HG02981 (cell line): Measurements from ENCODE around the gene RFX2.

Experiments
- ATAC-seq: cut with Tn5 transposase; IDR thresholded peaks from one replicate; pipeline ENCODE4 v1.9.1; 2021; ENCODE audit warnings: mild to moderate bottlenecking, moderate library complexity; ENCODE audit not compliant: unreplicated experiment

Gene RFX2

GRCh38 chr19:6061376-6062130 is 48.7 kb downstream of the RFX2 start:
- ATAC-seq: no peak

GRCh38 chr19:6060600-6061375 is 49.5 kb downstream of the RFX2 start:
- no peak for ATAC-seq

DNA sequence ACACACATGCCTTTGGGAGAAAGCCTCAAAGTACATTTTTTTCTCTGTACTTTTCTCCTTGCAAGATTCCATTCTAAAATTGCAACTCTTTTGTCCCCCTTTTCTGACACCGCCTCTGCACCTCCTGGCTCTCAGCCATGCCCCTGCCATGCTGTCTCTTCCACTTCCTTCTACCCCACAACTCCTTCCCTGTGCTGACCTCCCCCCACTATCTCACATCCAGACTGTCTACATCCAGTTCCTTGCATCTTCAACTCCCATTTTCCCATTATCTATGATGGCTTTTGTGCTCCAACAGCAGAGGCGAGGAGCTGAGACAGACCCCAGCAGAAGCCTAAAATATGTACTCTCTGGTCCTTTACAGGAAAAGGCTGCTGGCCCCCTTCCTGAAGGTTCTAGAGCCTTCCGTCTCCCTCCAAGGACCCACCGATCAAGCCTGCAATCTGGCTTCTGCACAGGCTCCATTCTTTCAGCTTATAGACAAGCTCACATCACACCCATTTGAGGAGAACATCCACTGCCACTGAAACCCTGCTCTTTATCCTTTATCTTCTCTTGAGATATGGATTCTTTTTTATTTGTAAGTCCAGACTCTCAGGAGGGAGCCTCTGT is 50.2 kb downstream of the RFX2 start:
- no peak for ATAC-seq

DNA sequence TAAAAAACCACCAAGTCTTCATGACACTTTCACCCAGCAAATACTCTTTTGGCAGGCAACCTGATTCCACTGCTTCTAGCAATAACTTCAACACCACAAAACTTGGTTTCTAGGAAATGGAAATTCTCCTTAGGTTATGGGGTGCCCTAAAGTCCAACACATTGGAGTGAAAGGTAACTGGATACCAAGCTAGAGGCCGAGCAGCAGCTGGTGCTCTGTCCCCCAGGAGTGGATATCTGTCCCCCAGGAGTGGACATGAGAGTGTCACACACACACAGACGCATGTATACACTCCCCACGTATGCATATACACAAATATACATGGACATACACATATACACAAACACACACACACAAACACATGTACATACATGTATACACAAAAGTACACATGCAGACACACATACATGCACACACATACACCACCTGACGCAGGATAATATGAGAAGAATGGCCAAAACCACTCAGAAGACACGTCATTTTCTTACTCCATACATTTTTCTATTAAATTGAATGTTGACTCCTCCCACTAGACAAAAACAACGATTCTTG is 50.8 kb downstream of the RFX2 start:
- no peak for ATAC-seq

- ATAC-seq: no peak
Measured at GRCh38 chr19:6058518-6059201, 51.6 kb downstream of the RFX2 start.

DNA sequence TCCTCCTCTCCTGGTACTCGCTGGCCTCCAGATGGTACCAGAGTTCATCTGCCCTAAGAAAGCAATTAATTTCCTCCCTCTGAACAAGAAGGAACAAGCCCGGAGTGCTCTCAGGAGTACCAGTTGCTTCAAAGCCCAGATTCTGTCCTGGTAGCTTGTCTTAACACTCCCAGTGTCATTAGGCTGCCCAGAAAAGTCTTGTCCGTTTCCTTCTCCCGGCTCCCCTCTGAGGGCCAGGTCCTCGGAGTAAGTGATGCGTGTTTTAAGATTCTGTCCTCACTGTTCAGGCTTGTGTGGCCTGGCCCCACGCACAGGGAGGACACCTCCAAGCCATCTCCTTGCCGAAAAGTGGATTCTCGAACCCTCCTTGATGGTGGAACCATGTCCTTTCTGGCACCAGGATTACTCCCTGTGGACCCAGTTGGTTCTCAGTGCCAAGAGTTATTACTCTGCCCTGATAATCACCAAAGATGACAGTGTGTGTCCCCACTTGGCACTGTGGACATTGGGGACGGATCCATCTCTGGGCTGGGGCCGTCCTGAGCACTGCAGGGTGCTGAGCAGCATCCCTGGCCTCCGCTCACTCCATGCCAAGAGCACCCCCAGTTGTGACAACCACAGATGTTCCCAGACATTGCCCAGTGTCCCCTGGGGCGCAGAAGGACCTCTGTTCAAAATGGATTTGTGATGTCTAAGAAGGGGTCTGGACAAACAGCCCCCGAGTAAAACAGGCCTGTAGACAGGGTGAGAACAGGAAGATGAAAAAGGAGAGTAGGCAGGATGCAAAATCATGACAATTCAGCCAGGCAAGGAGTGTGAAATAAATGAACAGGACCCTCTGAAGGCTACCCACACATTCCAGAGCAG is 52.4 kb downstream of the RFX2 start:
- no peak for ATAC-seq

GRCh38 chr19:6056801-6057650 is 53.3 kb downstream of the RFX2 start:
- no peak for ATAC-seq

- no peak for ATAC-seq
Measured at GRCh38 chr19:6056282-6056741, 54.0 kb downstream of the RFX2 start.

GRCh38 chr19:6055013-6055795 is 55.1 kb downstream of the RFX2 start:
- no peak for ATAC-seq

- peak; percentile 53 for ATAC-seq
Measured at GRCh38 chr19:6048793-6049405, 61.4 kb downstream of the RFX2 start.

DNA sequence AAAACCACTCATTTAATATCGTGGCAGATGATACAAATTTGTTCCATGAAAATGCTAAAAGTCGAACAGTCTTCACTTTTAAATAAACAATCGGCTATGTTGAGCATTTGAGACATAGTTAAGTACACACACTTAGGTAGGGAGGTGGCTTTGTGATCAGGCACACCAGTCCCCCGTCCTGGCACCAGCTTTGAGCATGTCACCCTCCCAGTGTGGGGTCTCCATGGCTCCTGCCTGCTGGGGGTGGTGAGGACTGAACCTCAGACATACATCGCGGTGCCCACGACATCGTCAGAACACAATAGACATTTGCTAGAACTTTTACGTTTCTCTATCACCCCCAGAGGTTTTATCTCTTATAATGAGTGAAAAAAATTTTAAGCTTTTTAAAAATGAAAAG is 62.0 kb downstream of the RFX2 start:
- ATAC-seq: no peak

GRCh38 chr19:6047741-6048251 is 62.5 kb downstream of the RFX2 start:
- ATAC-seq: no peak

DNA sequence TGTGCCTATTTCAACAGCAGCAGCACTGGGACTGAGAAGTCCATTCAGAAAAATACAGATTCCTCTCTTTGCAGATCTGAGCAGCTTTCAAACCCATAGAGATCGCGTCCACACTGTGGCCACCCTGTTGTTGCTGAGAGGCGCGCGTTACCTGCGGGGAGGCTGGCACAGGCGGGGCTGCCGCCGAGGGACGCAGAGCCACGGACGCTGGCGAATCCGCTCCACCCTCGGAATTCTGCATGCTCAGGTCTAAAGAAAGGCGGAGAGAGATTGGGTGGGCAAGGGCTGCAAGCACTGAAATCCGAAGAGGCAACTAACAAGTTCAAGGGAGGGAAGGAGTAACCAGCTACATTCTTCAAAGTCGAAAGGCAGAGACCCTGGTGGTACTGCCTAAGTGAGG is 63.0 kb downstream of the RFX2 start:
- ATAC-seq: no peak

DNA sequence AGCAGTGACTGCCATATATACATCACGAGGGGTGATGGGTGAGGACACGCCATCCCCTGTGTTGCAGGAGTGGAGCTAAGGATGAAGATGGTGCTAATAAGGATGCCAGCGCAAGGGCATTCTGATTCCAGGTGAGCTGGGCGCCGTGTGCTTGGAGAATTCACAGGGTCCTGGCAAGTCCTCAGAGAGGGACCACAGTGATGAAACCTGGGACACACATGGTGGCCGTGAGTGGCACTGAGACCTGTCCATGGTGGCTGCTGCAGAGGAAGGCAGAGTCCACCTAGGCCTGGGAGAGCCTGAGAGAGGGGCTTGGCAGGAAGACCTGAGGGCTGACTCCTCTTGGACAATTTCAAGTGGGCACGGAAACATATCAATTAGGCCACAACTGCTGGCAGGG is 65.2 kb downstream of the RFX2 start:
- no peak for ATAC-seq

DNA sequence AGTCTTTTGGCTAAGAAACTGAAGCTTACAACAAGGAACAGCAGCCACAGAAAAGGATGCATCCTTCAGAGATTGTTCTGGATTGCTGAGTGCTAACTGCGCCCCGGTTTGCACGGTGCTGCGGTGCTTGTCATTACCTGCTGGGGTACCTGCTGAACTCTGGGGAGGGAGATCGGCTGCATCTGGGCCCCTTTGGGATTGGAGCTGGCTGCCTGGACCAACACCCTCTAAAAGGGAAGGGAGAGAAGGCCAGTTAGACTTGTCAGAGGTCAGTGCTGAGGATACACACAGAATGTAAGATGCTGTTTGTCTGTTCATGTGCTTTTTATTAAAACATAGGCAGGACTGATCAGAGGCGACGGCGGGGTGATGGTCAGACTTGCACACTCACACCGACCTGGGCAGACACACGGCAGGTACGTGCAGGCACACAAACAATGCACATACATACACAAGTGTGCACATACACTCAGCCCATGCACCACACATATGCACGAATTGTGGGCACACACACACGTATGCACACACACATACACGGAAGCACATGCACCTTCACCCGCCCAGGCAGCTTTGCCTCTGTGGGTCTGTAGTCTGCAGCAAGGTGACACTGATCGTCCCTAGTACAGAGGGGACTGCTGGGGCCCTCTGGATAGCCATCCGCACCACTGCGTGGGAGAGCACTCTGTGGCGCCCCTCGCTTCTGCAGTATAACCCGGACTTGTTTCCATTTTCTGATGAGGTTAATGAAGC is 66.1 kb downstream of the RFX2 start:
- ATAC-seq: no peak

GRCh38 chr19:6042776-6043726 is 67.2 kb downstream of the RFX2 start:
- no peak for ATAC-seq
